ENCODE measurements around the gene WFDC5. TPM values are rescaled to one million over a fixed set of nuclear protein-coding genes. Genes with fewer than 3 reads are reported as not detected.
A peak's percentile ranks its signal among the peaks of the same experiment; 100 is the strongest.

WFDC5 gene
- total RNA-seq, 1 donor from 2014 or later = not detected

DNA sequence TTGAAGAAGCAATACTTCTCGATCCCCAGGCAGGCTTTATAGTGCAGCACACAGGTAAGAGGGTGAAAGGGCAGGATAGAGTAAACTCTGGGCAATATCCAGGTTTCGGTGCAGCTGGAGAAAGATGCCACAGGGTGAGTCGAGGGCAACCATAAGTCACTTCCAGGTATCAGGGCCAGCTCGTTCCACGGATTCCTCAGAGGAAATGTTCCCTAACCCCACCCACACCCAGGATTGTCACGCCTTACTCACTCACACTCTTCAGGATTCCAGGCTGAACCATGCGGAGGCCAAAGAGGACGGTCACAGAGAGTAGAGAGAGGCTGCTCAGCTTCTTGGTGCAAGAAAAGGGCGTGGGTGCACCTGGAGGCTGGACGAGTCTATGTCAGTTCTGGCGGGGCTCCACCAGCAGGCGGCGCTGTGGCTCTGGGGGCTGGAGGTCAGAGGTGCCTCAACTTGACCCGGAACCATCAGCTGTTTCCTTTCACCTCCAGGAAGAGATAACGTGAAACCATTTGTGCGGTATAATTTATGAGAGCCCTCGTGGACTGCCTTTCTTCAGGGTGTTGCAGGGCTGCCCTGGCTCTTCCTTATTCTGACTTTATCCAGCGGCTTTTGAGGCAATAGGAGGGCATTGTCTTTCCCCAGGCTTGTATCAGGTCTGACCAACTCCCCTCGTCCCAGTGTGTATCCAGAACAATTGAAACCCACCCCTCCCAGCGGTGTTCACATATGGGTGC is 23.8 kb upstream of the WFDC5 start:
- H3K27ac Mint-ChIP-seq (ENCODE audit: unreplicated experiment) = no peak overlapping the region
- TF ChIP-seq, protein P1, sequence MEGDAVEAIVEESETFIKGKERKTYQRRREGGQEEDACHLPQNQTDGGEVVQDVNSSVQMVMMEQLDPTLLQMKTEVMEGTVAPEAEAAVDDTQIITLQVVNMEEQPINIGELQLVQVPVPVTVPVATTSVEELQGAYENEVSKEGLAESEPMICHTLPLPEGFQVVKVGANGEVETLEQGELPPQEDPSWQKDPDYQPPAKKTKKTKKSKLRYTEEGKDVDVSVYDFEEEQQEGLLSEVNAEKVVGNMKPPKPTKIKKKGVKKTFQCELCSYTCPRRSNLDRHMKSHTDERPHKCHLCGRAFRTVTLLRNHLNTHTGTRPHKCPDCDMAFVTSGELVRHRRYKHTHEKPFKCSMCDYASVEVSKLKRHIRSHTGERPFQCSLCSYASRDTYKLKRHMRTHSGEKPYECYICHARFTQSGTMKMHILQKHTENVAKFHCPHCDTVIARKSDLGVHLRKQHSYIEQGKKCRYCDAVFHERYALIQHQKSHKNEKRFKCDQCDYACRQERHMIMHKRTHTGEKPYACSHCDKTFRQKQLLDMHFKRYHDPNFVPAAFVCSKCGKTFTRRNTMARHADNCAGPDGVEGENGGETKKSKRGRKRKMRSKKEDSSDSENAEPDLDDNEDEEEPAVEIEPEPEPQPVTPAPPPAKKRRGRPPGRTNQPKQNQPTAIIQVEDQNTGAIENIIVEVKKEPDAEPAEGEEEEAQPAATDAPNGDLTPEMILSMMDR (conservative IDR thresholded peaks at IDR 0.05) = peak; percentile 71
- peak; percentile 50 for DNase-seq (ENCODE audit: low read depth, low spot score)
- peaks cover 24% of the 10 kb centered on the region for H3K27me3 Mint-ChIP-seq (ENCODE audit: low read depth)
- no peaks in the 10 kb centered on the region for H3K9me3 Mint-ChIP-seq
- H3K4me1 Mint-ChIP-seq = no peaks in the 10 kb centered on the region
- H3K36me3 Mint-ChIP-seq (ENCODE audit: low read depth) = no peaks in the 10 kb centered on the region
- H3K4me3 Mint-ChIP-seq = no peak overlapping the region

DNA sequence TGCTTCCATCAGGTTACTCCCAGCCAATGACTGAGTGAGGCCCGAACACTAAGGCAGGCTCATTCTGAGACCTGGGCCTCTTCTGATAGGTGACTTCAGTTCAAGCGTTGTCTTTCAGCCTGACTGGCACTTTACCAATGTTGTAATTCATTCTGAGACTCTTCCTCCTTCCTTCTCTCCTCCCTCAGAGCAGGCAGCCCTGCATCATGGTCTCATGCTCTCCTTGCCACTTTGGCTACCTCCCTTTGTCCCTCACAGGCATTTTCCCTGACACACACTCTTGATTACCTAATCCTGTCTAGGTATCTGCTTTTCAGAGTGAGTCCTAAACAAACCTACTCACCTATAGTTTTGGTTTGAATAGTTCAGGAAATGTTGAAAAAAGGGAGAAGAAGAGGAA is 21.9 kb upstream of the WFDC5 start:
- Mint-ChIP-seq H3K27ac (ENCODE audit: unreplicated experiment) (no peak overlapping the region), H3K9me3 (no peaks in the 10 kb centered on the region), H3K27me3 (ENCODE audit: low read depth) (peaks cover 34% of the 10 kb centered on the region), H3K36me3 (ENCODE audit: low read depth) (no peaks in the 10 kb centered on the region), H3K4me1 (no peaks in the 10 kb centered on the region), H3K4me3 (no peak overlapping the region)
- TF ChIP-seq, protein P1 (conservative IDR thresholded peaks at IDR 0.05) = no peak
- DNase-seq (ENCODE audit: low read depth, low spot score) = no peak

DNA sequence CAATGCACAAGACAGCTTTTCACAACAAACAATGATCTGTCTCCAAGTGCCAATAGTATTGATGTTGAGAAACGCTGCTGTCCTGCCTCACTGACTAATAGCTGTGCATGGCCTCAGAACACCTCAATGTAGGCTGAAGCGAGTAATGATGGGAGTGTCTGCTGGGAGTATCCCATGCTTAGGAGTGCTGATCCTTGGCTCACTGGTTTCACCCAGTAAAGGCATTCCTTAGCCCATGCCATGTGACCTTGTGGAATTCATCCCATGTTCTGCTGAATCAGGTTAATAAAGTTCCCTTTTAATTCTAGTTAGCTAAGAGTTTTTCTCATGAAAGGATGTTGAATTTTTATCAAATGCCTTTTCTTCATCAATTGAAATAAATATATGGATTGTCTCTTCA is 13.1 kb upstream of the WFDC5 start:
- H3K9me3 Mint-ChIP-seq = no peaks in the 10 kb centered on the region
- DNase-seq (ENCODE audit: low read depth, low spot score) = no peak
- no peak overlapping the region for H3K27ac Mint-ChIP-seq (ENCODE audit: unreplicated experiment)
- H3K36me3 Mint-ChIP-seq (ENCODE audit: low read depth) = no peaks in the 10 kb centered on the region
- TF ChIP-seq, protein P1 (conservative IDR thresholded peaks at IDR 0.05) = no peak
- peaks cover 83% of the 10 kb centered on the region for H3K27me3 Mint-ChIP-seq (ENCODE audit: low read depth)
- H3K4me1 Mint-ChIP-seq = no peaks in the 10 kb centered on the region
- H3K4me3 Mint-ChIP-seq = no peak overlapping the region

DNA sequence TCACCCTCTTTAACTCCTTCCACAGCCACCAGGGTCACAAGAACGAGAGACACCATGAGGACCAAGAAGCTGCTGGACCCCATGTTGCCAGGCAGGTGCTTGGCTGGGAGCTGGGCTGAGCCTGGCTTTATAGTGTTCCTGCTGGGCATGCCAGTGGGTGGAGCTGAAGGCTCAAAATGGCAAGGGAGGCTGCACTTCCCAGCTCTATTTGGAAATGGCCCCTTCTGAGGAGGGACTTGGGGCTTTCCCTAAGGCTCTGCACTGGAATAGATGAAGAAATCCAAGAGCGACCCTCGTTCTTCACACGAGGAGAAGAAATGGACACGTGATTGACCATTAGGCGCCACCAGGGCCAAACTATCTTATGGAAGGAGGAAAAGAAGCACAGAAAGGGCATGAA is 9.4 kb upstream of the WFDC5 start, which contains the start of gene WFDC12:
WFDC12 (minus strand) TSS at position 101 of the 400 bp plus-strand sequence; CDS start at position 83, 18 bp downstream.
- H3K27ac Mint-ChIP-seq (ENCODE audit: unreplicated experiment) = peak within 1 kb of the TSS; percentile 57
- H3K9me3 Mint-ChIP-seq = no peaks in the 10 kb centered on the region
- H3K36me3 Mint-ChIP-seq (ENCODE audit: low read depth) = no peaks in the 10 kb centered on the region
- TF ChIP-seq, protein P1 (conservative IDR thresholded peaks at IDR 0.05) = no peak
- H3K27me3 Mint-ChIP-seq (ENCODE audit: low read depth) = peaks cover 76% of the 10 kb centered on the region
- no peak for DNase-seq (ENCODE audit: low read depth, low spot score)
- H3K4me3 Mint-ChIP-seq = no peak within 1 kb of the TSS
- no peaks in the 10 kb centered on the region for H3K4me1 Mint-ChIP-seq

DNA sequence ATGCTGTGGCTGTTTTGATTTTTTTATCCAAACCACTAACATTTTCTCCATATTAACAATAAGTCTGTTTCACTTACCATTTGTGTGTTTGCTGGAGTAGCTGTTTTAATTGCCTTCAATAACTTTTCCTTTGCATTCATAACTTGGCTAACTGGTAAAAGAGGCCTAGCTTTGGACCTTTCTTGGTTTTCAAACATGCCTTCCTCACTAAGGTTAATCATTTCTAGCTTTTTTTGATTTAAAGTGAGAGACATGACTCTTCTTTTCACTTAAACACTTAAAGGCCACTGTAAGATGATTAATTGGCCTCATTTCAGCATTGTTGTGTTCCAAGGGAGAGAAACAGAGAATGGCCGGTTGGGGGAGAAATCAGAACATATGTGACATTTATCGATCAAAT is 6.4 kb upstream of the WFDC5 start:
- Mint-ChIP-seq H3K4me3 (no peak overlapping the region), H3K36me3 (ENCODE audit: low read depth) (no peaks in the 10 kb centered on the region), H3K4me1 (no peaks in the 10 kb centered on the region), H3K27ac (ENCODE audit: unreplicated experiment) (no peak overlapping the region), H3K27me3 (ENCODE audit: low read depth) (peaks cover 69% of the 10 kb centered on the region), H3K9me3 (no peaks in the 10 kb centered on the region)
- DNase-seq (ENCODE audit: low read depth, low spot score) = no peak
- TF ChIP-seq, protein P1 (conservative IDR thresholded peaks at IDR 0.05) = no peak

All from neural crest cell (in vitro differentiated cells).